Tibial nerve (tissue), 4 donors: Measurements from ENCODE around the gene RBM44.

Source experiments
- CTCF ChIP-seq, 5 experiments: fragments of 200-600 bp in 3 of 5; fragments of 450-650 bp in 2 of 5; sonication (generic) in 3 of 5; IDR thresholded peaks; one replicate each; pipeline ENCODE4 v1.5.1; 2016 to 2019; ENCODE audit warnings: antibody characterized with exemption in 5 of 5, mild to moderate bottlenecking in 3 of 5, moderate library complexity in 2 of 5
- EP300 ChIP-seq, 2 donors: sonication (generic); formaldehyde crosslinking; IDR thresholded peaks; one replicate each; pipeline ENCODE4 v1.6.1; 2017; ENCODE audit warnings: antibody characterized with exemption in 2 of 2, mild to moderate bottlenecking in 1 of 2

GRCh38 chr2:237873421-237873831 is 74.8 kb downstream of the RBM44 start:
- no peak for TF ChIP-seq CTCF (IDR thresholded peaks at IDR 0.05)
- TF ChIP-seq EP300 (IDR thresholded peaks at IDR 0.05), result no peak
